Germinal center (tissue), 1 donor: ENCODE measurements around the gene DERL2.
"Not testable (repeated sequence)": the region's sequence is repeated elsewhere in the genome, so short reads cannot be mapped to it uniquely, and the experiment has no call there.

Source experiments
- DNase-seq: peaks from one replicate; pipeline ENCODE4 v3.0.0; 2012; ENCODE audit warnings: mixed read lengths, low spot score

The DERL2 gene

GRCh38 chr17:5437721-5438317 lies 48.2 kb downstream of the DERL2 start:
- no peak for DNase-seq

GRCh38 chr17:5435781-5436315 lies 50.1 kb downstream of the DERL2 start:
- not testable (repeated sequence) for DNase-seq

DNA sequence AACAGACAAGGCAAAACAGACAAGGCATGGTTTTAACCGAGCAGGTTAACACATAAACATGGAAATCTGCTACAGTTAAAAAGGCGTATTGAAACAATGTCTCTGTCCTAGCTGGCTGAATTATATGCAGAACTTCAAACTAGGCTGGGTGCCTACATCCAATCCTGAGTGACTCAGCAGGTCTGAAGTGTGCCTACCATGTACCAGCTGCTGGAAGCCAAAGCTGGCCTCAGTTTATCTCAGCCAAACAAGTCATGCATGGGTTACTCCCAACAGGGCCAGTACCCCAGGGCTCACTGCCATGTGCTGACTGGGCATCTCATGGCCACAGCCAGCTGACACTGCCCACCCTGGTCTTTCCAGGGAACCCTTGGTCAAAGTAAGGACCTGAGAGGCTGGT lies 51.0 kb downstream of the DERL2 start:
- no peak for DNase-seq

DNA sequence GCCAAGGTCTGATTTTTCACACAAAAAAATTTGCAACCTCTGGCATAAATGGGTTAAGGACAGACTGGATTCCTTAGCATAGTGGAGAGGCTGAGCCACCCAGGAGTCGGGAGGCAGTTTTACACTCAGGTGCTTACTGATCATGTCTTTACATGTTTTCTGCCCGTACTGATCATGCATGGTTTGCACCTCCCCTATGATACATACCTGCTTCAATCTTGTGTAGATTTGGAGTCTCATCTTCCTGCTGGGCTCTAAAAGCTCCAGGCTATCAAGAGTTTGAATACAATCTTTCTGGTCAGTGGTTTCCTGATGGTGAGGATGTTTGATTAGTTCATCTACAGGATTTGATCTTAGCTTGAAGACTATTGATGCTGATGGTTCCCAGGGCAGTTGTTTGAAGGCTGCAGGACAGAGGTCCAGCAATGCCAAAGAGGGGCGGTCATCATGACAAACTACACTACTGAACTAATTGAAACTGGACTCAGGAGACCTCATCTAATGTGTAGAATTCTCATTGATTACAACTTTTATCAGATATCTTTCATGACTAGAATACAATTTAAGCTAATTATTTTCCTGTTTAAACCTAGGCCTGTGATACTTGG lies 53.9 kb downstream of the DERL2 start:
- DNase-seq: no peak

DNA sequence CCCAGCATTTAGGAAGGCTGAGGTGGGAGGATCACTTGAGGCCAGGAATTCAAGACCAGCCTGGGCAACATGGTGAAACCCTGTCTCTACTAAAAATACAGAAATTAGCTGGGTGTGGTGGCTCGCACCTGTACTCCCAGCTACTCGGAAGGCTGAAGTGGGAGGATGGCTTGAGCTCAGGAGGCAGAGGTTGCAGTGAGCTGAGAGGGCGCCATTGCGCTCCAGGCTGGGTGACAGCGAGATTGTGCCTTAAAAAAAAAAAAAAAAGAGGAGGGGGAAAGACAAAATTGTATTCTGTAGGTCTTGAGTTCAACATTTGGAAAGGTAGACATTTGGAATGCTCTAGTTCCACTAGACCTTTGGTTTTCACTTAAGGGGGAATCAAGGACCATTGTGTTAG lies 54.7 kb downstream of the DERL2 start:
- not testable (repeated sequence) for DNase-seq

DNA sequence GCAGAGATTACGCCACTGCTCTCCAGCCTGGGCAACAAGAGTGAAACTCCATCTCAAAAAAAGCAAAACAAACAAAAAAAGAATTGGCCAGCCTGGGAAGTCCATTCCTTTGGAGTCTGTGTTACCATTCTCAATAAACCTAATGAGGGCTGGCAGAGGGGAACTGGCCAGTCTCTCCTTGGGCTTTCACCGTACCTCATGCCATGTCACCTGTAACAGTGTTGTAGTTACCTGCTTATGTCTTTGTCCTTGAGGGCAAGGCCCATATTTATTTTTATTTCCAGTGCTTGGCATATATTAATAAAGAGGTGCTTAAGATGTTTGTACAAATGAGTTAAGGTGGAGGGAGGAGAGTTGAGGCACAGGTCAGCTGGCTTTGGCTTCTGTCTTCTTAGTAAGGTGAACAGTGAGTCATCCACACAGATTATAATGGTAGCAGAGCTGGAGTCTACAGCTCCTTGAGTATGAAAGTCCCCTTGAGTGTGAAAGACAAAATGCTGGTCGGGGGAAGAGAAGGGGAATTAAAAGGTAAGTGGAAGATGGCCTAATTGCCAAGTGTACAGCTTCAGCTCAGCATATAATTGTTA lies 55.5 kb downstream of the DERL2 start:
- no peak for DNase-seq

- DNase-seq: no peak
Observed at GRCh38 chr17:5429191-5429887, 56.6 kb downstream of the DERL2 start.

GRCh38 chr17:5425826-5426225 lies 60.2 kb downstream of the DERL2 start:
- DNase-seq: no peak

- DNase-seq: no peak
Observed at GRCh38 chr17:5424909-5425308, 61.1 kb downstream of the DERL2 start.

- no peak for DNase-seq
Observed at GRCh38 chr17:5422505-5422904, 63.5 kb downstream of the DERL2 start.
